Natural killer cell (primary cell): ENCODE measurements around the gene FAM171A2. TPM values are rescaled to one million over a fixed set of nuclear protein-coding genes. Genes with fewer than 3 reads are reported as not detected.
"Not testable (repeated sequence)": the region's sequence is repeated elsewhere in the genome, so short reads cannot be mapped to it uniquely, and the experiment has no call there.

Source experiments
- ATAC-seq, 3 donors: fragments of 150-1000 bp in 2 of 3; fragments of 200-7000 bp in 1 of 3; cut with Tn5 transposase; 1 replicate in 1 of 3; 2 replicates in 2 of 3; pipeline ENCODE4 v1.10.0; 2021; ENCODE audit warnings: mild to moderate bottlenecking in 2 of 3, moderate library complexity in 2 of 3
- DNase-seq, 2 donors: peaks; one replicate each; pipeline versions ENCODE4 v3.0.0 to v3.0.0-alpha.2; 2013 to 2021; ENCODE audit warnings: mixed read lengths in 1 of 2
- H3K27ac ChIP-seq: one replicate; pipeline ENCODE4 v1.5.1; 2013; ENCODE audit warnings: mild to moderate bottlenecking, low read length
- H3K27me3 ChIP-seq: one replicate; pipeline ENCODE4 v1.6.1; 2013; ENCODE audit warnings: low read length; ENCODE audit not compliant: control insufficient read depth, insufficient read depth
- H3K36me3 ChIP-seq: one replicate; pipeline ENCODE4 v1.6.1; 2013; ENCODE audit warnings: low read length; ENCODE audit not compliant: control insufficient read depth, insufficient read depth
- H3K4me1 ChIP-seq: one replicate; pipeline ENCODE4 v1.6.1; 2013; ENCODE audit warnings: low read length; ENCODE audit not compliant: control insufficient read depth, insufficient read depth
- H3K4me3 ChIP-seq: one replicate; pipeline ENCODE4 v1.5.1; 2013; ENCODE audit warnings: low read length
- H3K9me3 ChIP-seq: one replicate; pipeline ENCODE4 v1.6.1; 2013; ENCODE audit warnings: low read length; ENCODE audit not compliant: control insufficient read depth, insufficient read depth
- H3K27ac Mint-ChIP-seq, 2 donors: one replicate each; pipeline ENCODE4 v1.8.0; 2022; ENCODE audit warnings: mild to moderate bottlenecking in 2 of 2, mixed read lengths in 2 of 2, moderate library complexity in 1 of 2
- H3K27me3 Mint-ChIP-seq, 2 donors: one replicate each; pipeline ENCODE4 v1.8.0; 2022; ENCODE audit warnings: low read depth in 2 of 2, mixed read lengths in 2 of 2
- H3K36me3 Mint-ChIP-seq: one replicate; pipeline ENCODE4 v1.8.0; 2022; ENCODE audit warnings: mixed read lengths
- H3K4me1 Mint-ChIP-seq, 2 donors: one replicate each; pipeline ENCODE4 v1.8.0; 2022; ENCODE audit warnings: mixed read lengths in 2 of 2
- H3K4me3 Mint-ChIP-seq: one replicate; pipeline ENCODE4 v1.8.0; 2022; ENCODE audit warnings: mild to moderate bottlenecking, moderate library complexity, mixed read lengths
- H3K9me3 Mint-ChIP-seq, 2 donors: one replicate each; pipeline ENCODE4 v1.8.0; 2022; ENCODE audit warnings: mixed read lengths in 2 of 2
- WGBS: methylation state at CpG from one replicate; pipeline ENCODE4 v1.1.7; 2013; ENCODE audit warnings: missing lambda C conversion rate; ENCODE audit not compliant: insufficient coverage; 5-methylcytosine and 5-hydroxymethylcytosine counted together
- intact Hi-C: fragments of 100-400 bp; cut with micrococcal nuclease; formaldehyde crosslinking; loops from one replicate; pipeline ENCODE4 v1.14.2; 2022
- total RNA-seq, 4 donors: library from RNA; stranded (reverse); fragments of 120-200 nt in 1 of 4; gene quantifications; one replicate each; pipeline versions ENCODE4 v1.2.3 to v1.2.4, GENCODE V29; 2013 to 2022
- TF ChIP-seq, protein P1 (sequence below): fragments of 200-600 bp; IDR thresholded peaks from one replicate; pipeline ENCODE4 v1.8.0; 2022; ENCODE audit warnings: antibody characterized with exemption

FAM171A2 gene
- total RNA-seq, 3 donors from 2014 or later (not counting 1 experiment from before 2014, with no cell fraction given), result 0.20 to 0.43 (median 0.24) TPM

DNA sequence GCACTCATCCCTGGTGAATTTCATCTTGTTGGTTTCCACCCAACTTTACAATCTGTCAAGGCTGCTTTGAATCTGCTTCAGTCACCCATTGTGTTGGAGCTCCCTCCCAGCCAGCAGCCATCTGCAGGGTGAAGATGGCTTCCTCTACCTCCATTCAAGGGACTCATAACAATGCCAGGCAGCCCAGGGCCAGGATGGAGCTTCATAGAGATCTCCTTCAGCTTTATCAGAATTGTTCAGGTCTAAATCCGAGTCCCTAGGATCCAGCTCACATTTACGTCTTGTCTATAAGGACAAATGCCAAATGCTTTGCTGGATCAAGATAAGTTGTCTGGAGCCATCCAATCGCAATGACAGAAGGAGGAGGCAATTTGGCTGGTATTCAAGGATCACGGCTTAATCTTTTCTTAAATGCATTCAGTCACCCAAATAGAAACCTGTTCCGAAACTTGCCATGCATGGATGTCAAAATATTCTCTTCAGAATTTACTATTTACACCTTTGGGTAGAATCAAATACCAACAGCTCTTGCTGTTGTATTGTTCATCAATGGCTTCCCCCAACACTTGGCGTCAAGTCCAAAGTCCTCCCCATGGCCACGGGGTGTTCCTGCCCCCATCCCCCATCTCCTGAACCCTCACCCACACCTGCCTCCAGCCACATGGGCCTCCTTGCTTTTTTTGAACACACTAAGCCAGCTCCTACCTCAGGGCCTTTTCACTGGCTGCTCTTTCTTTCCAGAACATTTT lies 3.8 kb upstream of the FAM171A2 start:
- TF ChIP-seq, protein P1, sequence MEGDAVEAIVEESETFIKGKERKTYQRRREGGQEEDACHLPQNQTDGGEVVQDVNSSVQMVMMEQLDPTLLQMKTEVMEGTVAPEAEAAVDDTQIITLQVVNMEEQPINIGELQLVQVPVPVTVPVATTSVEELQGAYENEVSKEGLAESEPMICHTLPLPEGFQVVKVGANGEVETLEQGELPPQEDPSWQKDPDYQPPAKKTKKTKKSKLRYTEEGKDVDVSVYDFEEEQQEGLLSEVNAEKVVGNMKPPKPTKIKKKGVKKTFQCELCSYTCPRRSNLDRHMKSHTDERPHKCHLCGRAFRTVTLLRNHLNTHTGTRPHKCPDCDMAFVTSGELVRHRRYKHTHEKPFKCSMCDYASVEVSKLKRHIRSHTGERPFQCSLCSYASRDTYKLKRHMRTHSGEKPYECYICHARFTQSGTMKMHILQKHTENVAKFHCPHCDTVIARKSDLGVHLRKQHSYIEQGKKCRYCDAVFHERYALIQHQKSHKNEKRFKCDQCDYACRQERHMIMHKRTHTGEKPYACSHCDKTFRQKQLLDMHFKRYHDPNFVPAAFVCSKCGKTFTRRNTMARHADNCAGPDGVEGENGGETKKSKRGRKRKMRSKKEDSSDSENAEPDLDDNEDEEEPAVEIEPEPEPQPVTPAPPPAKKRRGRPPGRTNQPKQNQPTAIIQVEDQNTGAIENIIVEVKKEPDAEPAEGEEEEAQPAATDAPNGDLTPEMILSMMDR, result no peak
- Histone ChIP-seq H3K9me3 (no peaks in the 10 kb centered on the region), H3K4me1 (peaks cover 18% of the 10 kb centered on the region), H3K27me3 (peaks cover 6% of the 10 kb centered on the region), H3K4me3 (no peak overlapping the region), H3K27ac (no peak overlapping the region), H3K36me3 (no peaks in the 10 kb centered on the region)
- H3K27me3 Mint-ChIP-seq, result peaks cover 26 to 38% of the 10 kb centered on the region in 2 donors
- no peak overlapping the region for H3K4me3 Mint-ChIP-seq
- H3K36me3 Mint-ChIP-seq, result no peaks in the 10 kb centered on the region
- 89% methylated on average over 7 of the region's 7 CpGs for WGBS
- no peak overlapping the region for H3K27ac Mint-ChIP-seq
- H3K4me1 Mint-ChIP-seq, result no peaks in the 10 kb centered on the region
- H3K9me3 Mint-ChIP-seq, result no peaks in the 10 kb centered on the region
- no peak for ATAC-seq
- no peak for DNase-seq
- intact Hi-C loops, result no loop called here

- WGBS, result 89% methylated on average over 4 of the region's 5 CpGs
- DNase-seq, ATAC-seq, H3K27ac Mint-ChIP-seq, H3K27ac ChIP-seq, H3K36me3 Mint-ChIP-seq, intact Hi-C loops, H3K9me3 Mint-ChIP-seq, H3K9me3 ChIP-seq, H3K36me3 ChIP-seq, H3K4me3 ChIP-seq, H3K4me1 Mint-ChIP-seq: not testable (repeated sequence)
- H3K27me3 Mint-ChIP-seq, result peaks cover 31 to 37% of the 10 kb centered on the region in 2 donors
- peaks cover 17% of the 10 kb centered on the region for H3K4me1 ChIP-seq
- peak overlapping the region; percentile 73 for H3K4me3 Mint-ChIP-seq
- H3K27me3 ChIP-seq, result peaks cover 10% of the 10 kb centered on the region
Measured at GRCh38 chr17:44365051-44365450, 1.4 kb upstream of the FAM171A2 start.

GRCh38 chr17:44362949-44363612 lies 572 bp downstream of the FAM171A2 start:
- Mint-ChIP-seq H3K9me3 (no peaks in the 10 kb centered on the region), H3K27me3 (peaks cover 36 to 38% of the 10 kb centered on the region in 2 donors), H3K4me1 (no peaks in the 10 kb centered on the region), H3K36me3 (no peaks in the 10 kb centered on the region), H3K27ac (no peak overlapping the region), H3K4me3 (peak overlapping the region; percentile 74)
- H3K9me3 ChIP-seq, result no peaks in the 10 kb centered on the region
- H3K36me3 ChIP-seq, result no peaks in the 10 kb centered on the region
- TF ChIP-seq, protein P1, result no peak
- under 1% methylated on average over 45 of the region's 45 CpGs for WGBS
- peak overlapping the region; percentile 28 for H3K4me3 ChIP-seq
- peaks cover 13% of the 10 kb centered on the region for H3K4me1 ChIP-seq
- DNase-seq (peak in 1 of 2 donors; percentile 43), ATAC-seq (peak in 2 of 3 donors; percentile 21 to 23)
- no peak overlapping the region for H3K27ac ChIP-seq
- intact Hi-C loops, result no loop called here
- H3K27me3 ChIP-seq, result peaks cover 10% of the 10 kb centered on the region

GRCh38 chr17:44362459-44362948 lies 1.1 kb downstream of the FAM171A2 start:
- Histone ChIP-seq H3K4me3 (no peak overlapping the region), H3K4me1 (peaks cover 13% of the 10 kb centered on the region), H3K27me3 (peaks cover 10% of the 10 kb centered on the region), H3K36me3 (no peaks in the 10 kb centered on the region), H3K9me3 (no peaks in the 10 kb centered on the region), H3K27ac (no peak overlapping the region)
- no peak overlapping the region for H3K27ac Mint-ChIP-seq
- no peaks in the 10 kb centered on the region for H3K36me3 Mint-ChIP-seq
- ATAC-seq (no peak), DNase-seq (no peak)
- TF ChIP-seq, protein P1, result no peak
- WGBS, result 29% methylated on average over 4 of the region's 11 CpGs
- intact Hi-C loops, result no loop called here
- H3K4me3 Mint-ChIP-seq, result peak overlapping the region; percentile 74
- H3K27me3 Mint-ChIP-seq, result peaks cover 31 to 37% of the 10 kb centered on the region in 2 donors
- no peaks in the 10 kb centered on the region for H3K4me1 Mint-ChIP-seq
- no peaks in the 10 kb centered on the region for H3K9me3 Mint-ChIP-seq
